H1 (cell line): ENCODE data around the gene ULK3.

Source experiments
- BACH1 ChIP-seq: IDR thresholded peaks from 2 replicates; pipeline ENCODE4 v1.6.1; 2012; ENCODE audit warnings: low read length, improper control_type of control experiment
- CTCF ChIP-seq, 3 experiments: IDR thresholded peaks; 1 replicate in 2 of 3; 2 replicates in 1 of 3; pipeline versions ENCODE4 v1.5.1 to v1.6.1; 2011; ENCODE audit warnings: low read length in 3 of 3, mild to moderate bottlenecking in 3 of 3, inconsistent platforms in 2 of 3, low read depth in 1 of 3, moderate library complexity in 1 of 3; ENCODE audit not compliant: insufficient read depth in 1 of 3; ENCODE audit errors: control extremely low read depth in 1 of 3
- EGR1 ChIP-seq: IDR thresholded peaks from 2 replicates; pipeline ENCODE4 v1.6.1; 2011; ENCODE audit warnings: low read depth, low read length, borderline replicate concordance
- MAFK ChIP-seq: IDR thresholded peaks from 2 replicates; pipeline ENCODE4 v1.6.1; 2012; ENCODE audit warnings: low read depth, mild to moderate bottlenecking, improper control_type of control experiment, low read length
- POLR2AphosphoS5 ChIP-seq: IDR thresholded peaks from 2 replicates; pipeline ENCODE4 v1.6.1; 2011; ENCODE audit warnings: low read depth, low read length
- YY1 ChIP-seq: IDR thresholded peaks from 2 replicates; pipeline ENCODE4 v1.6.1; 2011; ENCODE audit warnings: low read depth, mild to moderate bottlenecking, low read length

GRCh38 chr15:74830868-74831267, 12.1 kb downstream of the ULK3 start:
- no peak for TF ChIP-seq CTCF (IDR thresholded peaks at IDR 0.05; ENCODE audit: control extremely low read depth in 1 of 3, insufficient read depth in 1 of 3, low read depth in 1 of 3, low read length in 3 of 3)
- no peak for TF ChIP-seq BACH1
- TF ChIP-seq YY1: no peak
- TF ChIP-seq EGR1: no peak
- no peak for TF ChIP-seq MAFK
- no peak for TF ChIP-seq POLR2AphosphoS5
